Hematopoietic multipotent progenitor cell treated with erythropoietin and hydrocortisone succinate and interleukin-3 and kit ligand, for 4 days (in vitro differentiated cells): Measurements from ENCODE around the gene PIP5KL1.

Experiments used
- DNase-seq: peaks from one replicate; pipeline ENCODE4 v3.0.0-alpha.2; 2015

PIP5KL1 gene

DNA sequence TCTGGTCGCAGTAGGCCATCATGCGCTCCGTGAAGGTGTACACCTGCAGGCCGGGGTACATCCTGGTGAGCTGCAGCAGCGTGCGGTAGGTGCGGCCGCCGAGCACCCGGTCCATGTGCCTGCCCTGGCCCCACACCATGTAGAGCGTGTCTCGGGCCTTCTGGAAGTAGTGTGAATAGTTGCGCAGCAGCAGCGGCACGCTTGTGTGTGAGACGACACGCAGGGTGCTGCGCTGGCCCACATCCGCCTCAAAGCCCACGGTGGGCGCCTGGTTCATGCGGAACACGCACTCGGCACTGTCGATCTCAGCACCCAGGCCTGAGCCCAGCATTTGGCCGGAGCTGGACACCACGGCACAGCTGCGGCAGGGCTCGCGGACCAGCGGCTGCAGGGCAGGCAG lies 18.3 kb downstream of the PIP5KL1 start:
- no peak for DNase-seq

- peak; percentile 68 for DNase-seq
These were observed 19.9 kb downstream of the PIP5KL1 start for GRCh38 chr9:127910613-127911205.

- no peak for DNase-seq
These were observed 20.7 kb downstream of the PIP5KL1 start for GRCh38 chr9:127909839-127910273.

DNA sequence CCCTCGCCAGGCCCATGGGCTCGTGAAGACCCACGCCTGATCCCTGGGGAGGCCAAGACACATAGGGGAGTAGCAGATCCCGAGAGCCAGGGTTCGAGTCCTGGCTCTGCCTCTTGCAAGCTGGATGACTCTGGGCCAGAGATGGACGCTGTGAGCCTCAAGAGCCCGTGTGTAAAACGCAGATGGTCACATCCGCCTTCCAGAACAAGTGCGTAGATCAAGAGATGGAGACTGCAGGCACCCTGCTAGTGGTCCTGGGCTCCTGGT lies 22.0 kb downstream of the PIP5KL1 start:
- DNase-seq, result no peak

- no peak for DNase-seq
These were observed 22.5 kb downstream of the PIP5KL1 start for GRCh38 chr9:127907867-127908659.

DNA sequence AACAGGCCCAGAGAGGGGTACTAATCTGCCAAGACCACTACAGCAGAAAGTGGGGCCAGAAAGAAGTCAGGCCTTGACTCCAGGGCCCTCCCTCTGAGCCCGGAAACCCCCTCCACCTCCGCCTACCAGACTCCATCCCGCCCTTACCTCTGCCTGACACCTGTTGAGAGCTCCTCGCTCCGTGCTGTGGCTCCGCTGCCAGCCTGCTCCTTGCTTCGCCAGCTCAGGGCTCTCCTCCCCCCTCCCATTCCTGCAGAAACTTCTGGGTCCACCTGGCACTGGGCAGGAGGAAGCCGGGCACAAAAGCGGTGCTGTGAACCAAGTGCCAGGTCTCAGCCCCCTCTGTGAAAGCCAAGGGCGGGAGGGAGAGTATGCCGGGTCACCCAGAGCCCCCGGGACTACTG lies 24.8 kb downstream of the PIP5KL1 start:
- DNase-seq, result no peak

GRCh38 chr9:127905004-127905728 lies 25.4 kb downstream of the PIP5KL1 start:
- peak; percentile 52 for DNase-seq

DNA sequence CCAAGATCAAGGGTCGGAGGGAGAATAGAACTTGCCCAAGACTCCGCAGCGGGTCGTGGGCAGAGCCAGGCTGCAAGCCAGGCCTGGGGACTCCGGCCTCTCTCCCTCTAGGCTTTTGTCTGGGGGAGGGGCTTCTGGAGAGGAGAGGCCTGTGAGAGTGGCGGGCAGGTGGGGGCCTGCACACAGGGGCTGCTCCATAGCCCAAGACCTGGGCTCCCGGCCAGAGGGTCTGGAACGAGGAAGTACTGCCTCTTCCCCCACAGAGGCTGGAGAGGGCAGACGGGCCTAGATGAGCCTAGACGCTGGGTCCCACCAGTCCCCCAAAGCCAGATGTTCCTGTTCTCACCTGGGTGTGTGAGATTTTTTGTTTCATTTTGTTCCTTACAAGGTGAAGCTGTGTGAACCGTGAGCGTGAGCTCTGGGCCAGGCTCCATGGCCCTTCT lies 26.0 kb downstream of the PIP5KL1 start:
- peak; percentile 79 for DNase-seq

DNA sequence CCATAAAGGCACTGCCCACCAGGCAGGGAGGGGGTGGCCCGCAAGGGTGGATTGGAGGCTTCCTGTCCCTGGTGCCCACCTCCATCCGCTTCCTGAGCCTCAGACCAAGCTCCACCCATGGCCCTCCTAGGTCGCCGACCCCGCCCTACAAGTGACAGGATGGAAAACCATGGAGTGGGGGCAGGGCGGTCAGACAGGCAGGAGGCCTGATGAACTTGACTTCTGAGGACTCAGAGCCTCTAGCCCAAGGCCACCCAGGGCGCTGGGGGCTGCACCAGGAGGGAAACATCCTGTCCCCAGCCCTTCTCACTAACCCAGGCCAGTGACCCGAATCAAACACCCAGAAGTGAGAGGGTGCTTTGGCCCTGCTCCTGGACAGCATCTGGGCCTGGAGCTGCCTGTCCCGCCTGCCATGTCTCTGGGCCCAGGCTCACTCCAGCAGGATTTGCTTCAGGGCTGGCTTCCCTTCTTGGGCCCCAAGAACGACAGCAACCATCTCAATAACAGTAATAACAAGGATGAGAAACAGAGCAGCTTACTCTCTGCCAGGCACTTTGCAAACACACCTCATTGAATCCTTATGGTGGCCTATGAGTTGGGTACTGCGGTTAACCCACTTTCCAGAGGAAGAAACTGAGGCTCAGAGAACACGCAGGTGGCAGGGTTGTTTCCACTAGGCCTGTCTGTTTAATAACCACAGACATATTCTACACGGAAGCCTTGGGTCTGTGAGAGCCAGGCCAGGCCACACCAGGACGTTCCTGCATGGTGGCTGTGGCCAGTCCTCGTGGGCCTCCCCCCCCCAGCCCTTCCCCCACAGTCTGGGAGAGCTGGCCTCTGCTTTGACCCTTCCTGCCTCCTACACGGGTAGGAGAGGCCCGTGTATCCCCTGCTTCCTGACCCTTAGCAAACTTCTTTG lies 26.8 kb downstream of the PIP5KL1 start:
- peak; percentile 97 for DNase-seq

DNA sequence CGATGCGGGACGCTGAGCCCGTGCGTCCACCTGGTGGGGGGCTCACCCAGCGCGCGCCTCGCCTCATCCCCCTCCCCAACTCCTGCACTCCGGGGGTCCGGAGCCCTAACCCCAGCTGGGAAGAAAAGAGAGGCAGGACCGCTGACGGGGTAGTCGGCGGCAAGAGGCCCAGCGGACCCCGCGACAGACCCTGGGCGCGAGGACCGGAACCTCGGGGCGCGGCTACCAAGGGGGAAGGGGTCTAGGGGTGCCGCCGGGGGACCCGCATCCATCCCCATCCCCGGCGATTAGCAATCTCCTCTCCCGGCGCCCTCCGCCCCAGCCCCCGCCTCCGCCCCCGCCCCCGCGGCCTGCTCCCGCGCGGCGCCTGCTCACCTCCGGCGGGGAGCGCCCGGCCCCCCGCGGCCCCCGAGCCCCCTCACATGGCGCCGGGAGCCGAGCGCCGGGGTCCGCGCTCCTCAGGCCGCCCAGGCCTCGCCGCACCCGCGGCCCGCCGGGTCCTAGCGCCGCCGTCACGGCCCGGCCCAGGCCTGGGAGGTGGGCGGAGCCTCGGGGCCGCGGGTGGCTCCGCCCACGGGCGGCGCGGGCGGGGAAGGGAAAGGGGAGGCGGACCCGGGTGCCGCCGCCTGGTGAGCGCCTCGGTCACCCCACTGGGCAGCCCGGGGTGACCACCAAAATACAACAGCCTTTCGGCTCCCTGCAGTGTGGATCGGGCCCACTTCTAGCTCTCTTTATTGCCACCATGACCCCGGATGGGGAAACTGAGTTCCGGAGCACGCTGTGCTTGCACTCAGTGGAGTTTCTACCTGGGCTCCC lies 31.2 kb downstream of the PIP5KL1 start, which contains the start of gene ST6GALNAC6:
Gene ST6GALNAC6 (minus strand): TSS at position 476 of the 816 bp plus-strand sequence. CDS start 1,622 bp downstream, outside the sequence.
- DNase-seq, result peak; percentile 89

DNA sequence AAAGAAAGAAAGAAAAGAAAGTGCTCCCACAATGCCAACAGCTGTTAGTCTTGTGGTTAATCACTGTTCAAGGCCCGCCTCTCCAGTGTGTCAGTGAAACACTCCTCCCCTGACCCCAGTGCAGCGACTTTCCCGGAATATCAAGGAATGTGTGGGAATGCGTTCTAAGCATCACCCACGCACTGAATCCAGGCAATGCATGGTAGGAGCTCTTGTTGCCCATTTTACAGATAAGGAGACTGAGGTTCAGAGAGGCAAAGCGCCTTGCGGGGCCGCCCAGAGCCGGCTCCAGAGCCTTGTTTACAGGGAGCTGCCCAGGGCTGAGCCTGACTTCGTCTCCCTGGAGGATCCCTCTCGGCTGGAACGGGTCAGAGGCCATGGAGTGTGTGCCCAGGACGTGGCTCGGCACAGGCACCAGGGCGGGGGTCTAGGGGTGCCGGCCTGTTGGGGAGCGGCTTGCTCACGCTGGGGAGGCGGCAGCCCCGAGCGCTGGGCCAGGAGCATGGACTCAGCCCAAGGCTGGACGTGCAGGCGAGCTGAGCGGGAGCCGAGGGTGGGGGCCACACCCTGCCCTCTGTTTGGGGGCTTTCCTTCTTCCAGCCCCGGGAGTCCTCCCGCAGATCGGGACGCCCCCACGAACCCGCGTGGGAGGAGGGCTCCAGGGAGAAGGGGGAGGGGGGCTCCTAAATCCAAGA lies 32.0 kb downstream of the PIP5KL1 start:
- DNase-seq, result peak; percentile 56

DNA sequence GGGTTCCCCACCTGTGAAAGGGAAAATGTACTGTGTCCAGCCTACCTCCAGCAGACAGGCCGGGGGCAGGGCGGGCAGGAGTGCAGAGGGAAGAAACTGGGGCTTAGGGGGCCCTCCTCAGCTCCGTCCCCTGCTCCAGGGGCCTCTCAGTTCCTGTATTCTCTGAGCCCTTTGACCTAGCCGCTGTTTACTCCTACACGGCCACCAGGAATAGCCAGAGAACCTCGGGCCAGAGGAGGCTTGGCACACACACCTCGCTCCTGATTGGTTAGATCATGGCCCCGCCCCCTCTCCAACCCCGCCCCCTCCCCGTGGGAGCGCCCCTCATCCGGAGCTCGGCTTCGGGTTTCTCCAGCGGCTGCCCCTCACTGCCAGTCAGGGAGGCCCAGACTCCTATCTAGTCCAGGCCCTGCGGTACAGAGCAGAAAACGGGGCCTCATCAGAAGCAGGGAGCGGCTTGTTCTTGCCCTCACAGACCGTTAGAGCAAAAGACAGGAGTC lies 33.3 kb downstream of the PIP5KL1 start:
- DNase-seq, result peak; percentile 94

DNA sequence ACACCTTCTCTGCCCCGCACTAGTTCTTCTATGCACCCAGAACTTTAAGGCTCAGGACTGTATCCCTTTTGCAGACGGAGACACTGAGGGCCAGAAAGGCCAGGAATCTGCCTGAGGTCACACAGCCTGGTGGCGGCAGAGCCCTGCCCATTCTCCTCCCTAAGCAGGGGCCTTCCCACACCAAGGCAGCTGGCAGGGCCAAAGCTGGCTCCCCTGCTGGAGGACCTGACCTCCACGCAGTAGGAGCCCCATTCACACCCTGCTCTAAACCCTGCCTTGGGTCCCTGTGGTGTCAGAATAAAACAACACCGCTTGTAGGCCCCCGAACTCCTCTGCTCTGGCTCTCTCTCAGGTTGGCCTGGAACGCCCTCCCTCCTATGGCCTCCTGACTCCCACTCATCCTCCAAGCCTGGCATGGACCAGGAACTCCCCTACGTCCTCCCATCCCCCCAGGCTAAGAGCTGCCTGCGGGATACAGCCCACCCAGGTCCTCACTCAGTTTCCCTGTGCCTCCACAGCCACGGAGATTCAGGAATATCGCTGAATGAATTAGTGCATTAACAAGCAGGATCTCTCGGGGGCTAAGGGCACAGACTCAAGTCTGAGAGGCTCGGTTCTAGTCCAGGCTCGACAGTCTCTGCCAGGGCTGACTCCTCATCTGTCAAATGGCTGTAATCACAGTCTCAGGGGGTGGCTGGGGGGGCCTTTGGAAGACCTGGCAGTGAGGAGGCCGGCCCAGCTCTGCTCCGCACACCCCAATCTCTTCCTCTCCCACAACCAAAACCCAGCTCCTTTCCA lies 34.0 kb downstream of the PIP5KL1 start:
- DNase-seq, result no peak

- DNase-seq, result no peak
These were observed 34.8 kb downstream of the PIP5KL1 start for GRCh38 chr9:127895811-127896210.

DNA sequence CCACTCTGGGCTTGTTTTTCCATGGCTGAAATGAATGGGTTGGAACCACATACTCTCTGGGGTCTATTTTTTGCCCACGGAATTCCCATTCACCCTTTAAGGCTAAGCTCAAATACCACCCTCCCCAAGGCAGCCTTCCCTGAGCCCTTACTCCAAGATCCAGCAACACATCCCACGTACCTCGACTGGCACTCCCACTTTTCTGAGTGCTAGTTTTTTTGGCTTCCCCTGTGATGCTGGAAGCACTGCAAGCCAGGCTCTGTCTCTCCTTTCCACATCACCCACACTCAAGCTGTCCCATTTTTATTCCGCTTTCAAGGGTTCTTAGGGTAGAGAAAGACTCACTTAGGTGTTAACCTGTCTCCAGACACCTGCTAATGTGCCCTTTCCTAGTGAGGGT lies 37.2 kb downstream of the PIP5KL1 start:
- DNase-seq, result no peak

DNA sequence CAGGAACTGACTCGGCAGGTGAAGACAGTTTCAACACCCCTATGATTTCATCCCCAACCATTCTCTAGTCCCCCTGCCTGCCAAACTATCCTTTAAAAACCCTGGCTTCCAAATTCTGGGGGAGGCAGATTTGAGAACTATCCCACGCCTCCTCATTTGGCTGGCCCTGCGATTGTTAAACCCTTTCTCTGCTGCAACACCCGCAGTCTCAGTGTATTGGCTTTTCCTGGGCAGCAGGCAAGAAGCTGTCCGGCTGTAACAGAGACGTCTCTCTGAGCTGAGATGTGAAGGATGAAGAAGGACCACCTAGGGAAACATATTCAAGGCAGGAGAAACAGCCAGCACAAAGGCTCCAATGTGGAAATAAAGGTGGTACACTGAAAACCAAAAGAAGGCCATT lies 37.7 kb downstream of the PIP5KL1 start:
- DNase-seq, result no peak

DNA sequence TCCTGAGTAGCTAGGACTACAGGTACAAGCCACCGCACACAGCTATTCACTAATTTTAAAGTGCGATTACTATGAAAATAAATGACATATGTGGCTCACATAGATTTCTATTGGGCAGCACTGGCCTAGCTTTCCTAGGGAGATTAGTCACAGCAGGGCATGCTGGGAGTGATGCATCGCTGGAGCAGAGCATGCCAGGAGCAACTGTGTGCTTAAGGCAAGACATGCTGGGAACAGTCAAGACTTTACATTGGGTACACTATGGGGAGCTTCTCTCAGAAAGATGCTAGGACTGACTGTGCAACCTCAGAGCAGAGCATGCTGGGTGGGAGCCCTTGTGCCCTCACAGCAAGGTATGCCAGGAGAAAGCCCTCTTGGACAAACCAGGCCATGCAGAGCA lies 40.5 kb downstream of the PIP5KL1 start:
- DNase-seq, result no peak

DNA sequence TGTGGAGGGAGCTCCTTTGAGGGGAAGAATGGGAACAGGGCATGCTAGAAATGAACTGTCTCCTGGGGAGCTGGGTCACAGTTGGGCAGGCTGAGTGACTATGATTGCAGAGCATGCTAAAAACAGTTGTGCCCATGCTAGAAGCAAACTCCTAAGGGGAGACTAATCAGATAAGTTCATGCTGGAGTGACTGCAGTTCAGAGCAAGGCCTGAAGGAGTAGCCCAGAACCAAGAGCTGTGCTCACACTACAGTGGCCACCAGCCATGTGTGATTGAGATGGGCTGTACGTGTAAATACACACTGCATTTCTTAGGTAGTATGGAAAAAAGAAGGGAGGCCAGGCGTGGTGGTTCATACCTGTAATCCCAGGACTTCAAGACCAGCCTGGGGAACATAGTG lies 42.8 kb downstream of the PIP5KL1 start:
- peak; percentile 82 for DNase-seq

DNA sequence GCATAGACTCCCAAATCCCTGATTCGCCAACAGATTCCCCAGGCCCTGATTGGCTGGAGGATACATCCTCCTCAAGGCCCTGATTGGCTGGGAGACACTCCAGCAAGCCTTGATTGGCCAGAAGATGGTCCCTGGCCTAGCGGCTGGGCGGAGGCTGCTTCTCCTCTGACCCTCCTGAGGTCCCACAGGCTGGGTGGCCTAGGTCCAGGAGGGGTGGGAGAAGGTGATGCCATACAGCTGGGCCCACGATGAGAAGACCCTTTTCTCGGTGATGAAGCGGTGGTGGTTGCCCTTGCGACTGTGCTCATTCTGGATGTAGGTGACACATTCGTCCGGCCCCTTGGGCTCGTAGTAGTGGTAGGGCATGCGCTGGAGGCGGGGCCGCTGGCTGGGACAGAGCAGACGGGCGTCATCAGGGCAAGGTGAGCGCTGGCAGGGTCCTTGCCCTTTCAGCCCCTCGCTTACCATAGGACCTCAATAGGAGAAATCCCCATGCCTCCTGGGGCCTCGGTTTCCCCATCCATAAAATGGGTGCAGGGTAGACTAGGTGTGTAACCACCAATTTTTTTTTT lies 44.1 kb downstream of the PIP5KL1 start:
- no peak for DNase-seq
